Osteoblast (primary cell): ENCODE data around the gene ABCC3. TPM values are rescaled to one million over a fixed set of nuclear protein-coding genes. Genes with fewer than 3 reads are reported as not detected.
A peak's percentile ranks its signal among the peaks of the same experiment; 100 is the strongest.

ENCODE experiments used
- DNase-seq: peaks from one replicate; pipeline ENCODE4 v3.0.0; 2011; ENCODE audit warnings: low spot score, mixed read lengths; ENCODE audit not compliant: insufficient read length; ENCODE audit errors: missing footprints
- H2AFZ ChIP-seq: 2 replicates; pipeline ENCODE4 v1.6.0; 2011; ENCODE audit warnings: mild to moderate bottlenecking, low read length
- H3K27ac ChIP-seq: 2 replicates; pipeline ENCODE4 v1.5.1; 2011; ENCODE audit warnings: mild to moderate bottlenecking, low read depth, low read length, moderate library complexity
- H3K27me3 ChIP-seq: 2 replicates; pipeline ENCODE4 v1.6.0; 2012; ENCODE audit warnings: mild to moderate bottlenecking, control low read depth, inconsistent platforms, low read length, moderate library complexity; ENCODE audit not compliant: insufficient read depth
- H3K36me3 ChIP-seq: 2 replicates; pipeline ENCODE4 v1.5.1; 2011; ENCODE audit warnings: mild to moderate bottlenecking, low read length, control low read depth, moderate library complexity; ENCODE audit not compliant: insufficient read depth
- H3K4me1 ChIP-seq: 2 replicates; pipeline ENCODE4 v1.5.1; 2011; ENCODE audit warnings: mild to moderate bottlenecking, low read length, control low read depth, moderate library complexity; ENCODE audit not compliant: insufficient read depth
- H3K4me2 ChIP-seq: 2 replicates; pipeline ENCODE4 v1.6.0; 2011; ENCODE audit warnings: mild to moderate bottlenecking, low read length; ENCODE audit not compliant: insufficient read depth
- H3K4me3 ChIP-seq: fragments of 200-600 bp; sonication (generic); 3 replicates; pipeline ENCODE4 v1.5.1; 2012; ENCODE audit warnings: mild to moderate bottlenecking, low read length, inconsistent platforms; ENCODE audit not compliant: insufficient read depth
- H3K79me2 ChIP-seq: 2 replicates; pipeline ENCODE4 v1.6.0; 2012; ENCODE audit warnings: mild to moderate bottlenecking, low read length, control low read depth, inconsistent platforms; ENCODE audit not compliant: insufficient read depth
- H3K9me3 ChIP-seq: 2 replicates; pipeline ENCODE4 v1.5.1; 2011; ENCODE audit warnings: low read depth, low read length, control low read depth
- H4K20me1 ChIP-seq: 2 replicates; pipeline ENCODE4 v1.6.0; 2012; ENCODE audit warnings: mild to moderate bottlenecking, low read length, control low read depth; ENCODE audit not compliant: insufficient read depth
- CTCF ChIP-seq: IDR thresholded peaks from 2 replicates; pipeline ENCODE4 v1.5.1; 2011; ENCODE audit warnings: mild to moderate bottlenecking, low read depth, low read length, moderate library complexity; ENCODE audit errors: extremely low read depth
- total RNA-seq: library from RNA; depleted of rRNA; stranded (reverse); fragments of >200 nt; gene quantifications from 2 replicates; pipeline ENCODE4 v1.2.3, GENCODE V29; 2012

Gene ABCC3
- total RNA-seq, 1 donor = 28.6 TPM

- Histone ChIP-seq H3K9me3 (no peaks in the 10 kb centered on the region), H3K36me3 (peaks cover 11% of the 10 kb centered on the region), H3K79me2 (no peaks in the 10 kb centered on the region), H3K4me3 (no peak overlapping the region), H3K4me2 (peak overlapping the region; percentile 13), H2AFZ (peak overlapping the region; percentile 65), H3K27me3 (no peaks in the 10 kb centered on the region), H3K27ac (peak overlapping the region; percentile 62), H3K4me1 (peaks cover 27% of the 10 kb centered on the region), H4K20me1 (no peaks in the 10 kb centered on the region)
- peak; percentile 81 for DNase-seq
- no peak for TF ChIP-seq CTCF
These were observed 25.6 kb downstream of the ABCC3 start for GRCh38 chr17:50660042-50660886.

- H3K27ac ChIP-seq = peak overlapping the region; percentile 62
- H2AFZ ChIP-seq = peak overlapping the region; percentile 65
- peaks cover 11% of the 10 kb centered on the region for H3K36me3 ChIP-seq
- no peak for DNase-seq
- TF ChIP-seq CTCF = no peak
- H3K4me2 ChIP-seq = peak overlapping the region; percentile 13
- no peaks in the 10 kb centered on the region for H3K9me3 ChIP-seq
- H3K27me3 ChIP-seq = no peaks in the 10 kb centered on the region
- H3K4me3 ChIP-seq = no peak overlapping the region
- H3K79me2 ChIP-seq = no peaks in the 10 kb centered on the region
- H4K20me1 ChIP-seq = no peaks in the 10 kb centered on the region
- H3K4me1 ChIP-seq = peaks cover 27% of the 10 kb centered on the region
These were observed 26.2 kb downstream of the ABCC3 start for GRCh38 chr17:50660887-50661345.

- Histone ChIP-seq H3K4me3 (no peak overlapping the region), H3K36me3 (peaks cover 9% of the 10 kb centered on the region), H2AFZ (no peak overlapping the region), H3K79me2 (no peaks in the 10 kb centered on the region), H3K27me3 (no peaks in the 10 kb centered on the region), H3K4me2 (peak overlapping the region; percentile 45), H3K27ac (peak overlapping the region; percentile 62), H4K20me1 (no peaks in the 10 kb centered on the region), H3K9me3 (no peaks in the 10 kb centered on the region), H3K4me1 (peaks cover 27% of the 10 kb centered on the region)
- no peak for DNase-seq
- TF ChIP-seq CTCF = no peak
These were observed 26.7 kb downstream of the ABCC3 start for GRCh38 chr17:50661348-50661747.

- Histone ChIP-seq H4K20me1 (no peaks in the 10 kb centered on the region), H3K27ac (peak overlapping the region; percentile 62), H3K9me3 (no peaks in the 10 kb centered on the region), H2AFZ (peak overlapping the region; percentile 63), H3K27me3 (no peaks in the 10 kb centered on the region), H3K4me3 (peak overlapping the region; percentile 2), H3K36me3 (peaks cover 4% of the 10 kb centered on the region), H3K4me2 (peak overlapping the region; percentile 45), H3K79me2 (no peaks in the 10 kb centered on the region), H3K4me1 (peaks cover 27% of the 10 kb centered on the region)
- no peak for TF ChIP-seq CTCF
- peak; percentile 98 for DNase-seq
These were observed 27.2 kb downstream of the ABCC3 start for GRCh38 chr17:50661795-50662391.
